GM19240 (cell line): ENCODE results near the gene C17orf67.
A peak's percentile ranks its signal among the peaks of the same experiment; 100 is the strongest.

Experiments
- DNase-seq: peaks from one replicate; pipeline ENCODE4 v3.0.0; 2011; ENCODE audit warnings: low spot score; ENCODE audit not compliant: insufficient read length

The C17orf67 gene, protein sequence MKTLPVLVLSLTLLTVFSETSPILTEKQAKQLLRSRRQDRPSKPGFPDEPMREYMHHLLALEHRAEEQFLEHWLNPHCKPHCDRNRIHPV

DNA sequence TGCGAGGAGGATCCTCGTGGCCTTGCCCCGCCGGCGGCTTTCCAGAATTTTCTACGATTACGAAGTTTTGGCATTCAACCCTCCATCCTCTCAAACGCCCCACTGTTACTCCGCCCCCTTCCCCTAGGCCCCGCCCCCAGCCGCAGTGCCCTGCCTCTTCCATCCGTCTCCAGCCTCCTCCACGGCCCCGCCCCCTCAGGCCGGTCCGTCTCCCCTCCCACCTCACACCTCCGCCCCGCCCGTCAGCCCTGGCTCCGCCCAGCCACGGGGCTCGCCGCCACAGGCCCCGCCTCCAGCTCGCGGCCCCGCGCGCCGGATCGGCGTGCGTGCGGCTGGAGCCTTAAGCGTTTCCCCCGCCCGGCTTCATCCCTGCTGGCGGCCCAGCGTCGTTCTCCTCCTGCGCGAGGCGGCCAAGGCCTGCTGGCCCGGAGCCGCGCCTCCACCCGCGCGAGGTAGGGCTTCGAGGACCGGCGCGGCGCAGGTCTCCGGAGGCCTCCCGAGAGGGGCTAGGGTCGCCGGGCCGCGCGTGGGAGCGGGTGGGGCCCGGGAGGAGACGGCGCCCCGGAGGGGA is at the start of gene C17orf67, which contains the start of gene DGKE:
TSS of gene C17orf67 (minus strand) at position 112 of the 571 bp plus-strand sequence. CDS start 18,110 bp downstream, outside the sequence.
TSS of gene DGKE (plus strand) at position 343 of the 571 bp plus-strand sequence. CDS start 645 bp downstream, outside the sequence.
- peak; percentile 69 for DNase-seq

- no peak for DNase-seq
Measured at GRCh38 chr17:56881685-56882295, 48.1 kb upstream of the C17orf67 start.

GRCh38 chr17:56880571-56880970 is 46.9 kb upstream of the C17orf67 start:
- no peak for DNase-seq

DNA sequence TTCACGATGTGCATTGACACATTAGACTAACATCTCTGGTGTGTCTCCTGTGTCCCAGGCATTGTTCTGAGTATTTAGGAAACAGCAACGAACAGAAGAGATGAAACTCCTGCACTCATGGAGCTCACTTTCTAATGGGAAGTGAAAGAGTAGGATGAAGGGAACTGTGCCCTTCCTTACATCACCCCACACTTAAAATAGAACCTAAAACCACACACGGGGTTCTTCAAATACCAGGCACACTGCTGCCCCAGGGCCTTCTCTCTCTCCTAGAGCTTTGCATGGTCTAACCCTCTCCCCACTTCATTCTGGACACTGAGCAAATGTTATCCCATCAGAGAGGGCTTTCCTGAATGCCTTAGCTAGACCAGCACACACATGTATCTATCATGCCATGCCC is 46.4 kb upstream of the C17orf67 start:
- no peak for DNase-seq

DNA sequence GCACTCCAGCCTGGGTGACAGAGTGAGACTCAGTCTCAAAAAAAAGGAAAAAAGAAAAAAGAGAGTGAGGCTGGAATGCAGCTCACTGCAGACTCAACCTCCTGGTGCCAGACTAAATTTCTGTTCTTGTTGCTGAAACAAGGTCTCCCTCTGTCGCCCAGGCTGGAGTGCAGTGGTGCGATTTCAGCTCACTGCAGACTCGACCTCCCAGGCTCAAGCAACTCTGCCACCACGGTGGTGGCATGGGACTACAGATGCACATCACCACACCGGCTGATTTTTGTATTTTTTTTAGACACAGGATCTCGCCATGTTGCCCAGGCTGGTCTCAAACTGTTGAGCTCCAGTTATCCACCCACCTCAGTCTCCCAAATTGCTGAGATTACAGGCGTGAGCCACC is 45.6 kb upstream of the C17orf67 start:
- DNase-seq = no peak

DNA sequence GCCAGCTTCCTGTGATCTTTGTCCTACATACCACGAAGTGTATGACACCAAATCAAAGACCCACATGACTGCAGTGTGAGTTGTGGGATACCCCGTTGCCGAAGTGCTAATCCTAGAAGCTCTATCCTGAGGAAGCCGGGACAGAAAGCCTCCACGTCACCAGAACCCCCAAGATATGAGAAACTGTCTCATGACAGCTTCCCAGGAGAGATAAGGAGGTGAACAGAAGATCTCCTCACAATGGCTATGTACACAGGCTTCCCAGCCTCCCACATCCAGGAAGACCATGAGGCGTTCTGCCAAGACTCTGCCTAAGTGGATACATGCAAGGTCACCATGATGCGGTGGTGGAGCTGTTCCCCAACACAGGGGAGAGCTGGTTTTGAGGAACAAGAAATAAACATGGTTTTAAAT is 43.1 kb upstream of the C17orf67 start:
- no peak for DNase-seq

GRCh38 chr17:56870081-56870651 is 36.4 kb upstream of the C17orf67 start:
- DNase-seq = no peak

- DNase-seq = no peak
Measured at GRCh38 chr17:56868716-56869115, 35.0 kb upstream of the C17orf67 start.

DNA sequence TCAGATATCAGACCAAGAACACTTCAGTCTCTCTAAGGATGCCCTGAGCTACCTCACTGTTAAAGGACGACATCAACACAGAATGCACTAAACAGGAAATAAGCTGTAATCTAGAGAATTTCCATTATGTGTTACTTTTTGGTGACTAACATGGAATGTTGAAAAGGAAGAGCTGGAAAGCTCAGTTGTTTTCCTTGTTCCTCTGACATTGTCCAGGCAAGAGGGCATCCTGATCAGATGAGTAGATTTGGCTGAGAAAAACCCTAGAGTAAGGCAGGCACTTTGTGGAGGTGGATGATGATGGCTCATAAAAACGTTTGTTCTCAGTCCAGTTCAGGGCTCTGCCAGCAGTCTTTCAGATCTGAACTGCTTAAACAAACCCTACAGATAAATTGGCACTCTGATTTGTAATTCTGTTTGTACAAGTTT is 34.2 kb upstream of the C17orf67 start:
- DNase-seq = no peak

DNA sequence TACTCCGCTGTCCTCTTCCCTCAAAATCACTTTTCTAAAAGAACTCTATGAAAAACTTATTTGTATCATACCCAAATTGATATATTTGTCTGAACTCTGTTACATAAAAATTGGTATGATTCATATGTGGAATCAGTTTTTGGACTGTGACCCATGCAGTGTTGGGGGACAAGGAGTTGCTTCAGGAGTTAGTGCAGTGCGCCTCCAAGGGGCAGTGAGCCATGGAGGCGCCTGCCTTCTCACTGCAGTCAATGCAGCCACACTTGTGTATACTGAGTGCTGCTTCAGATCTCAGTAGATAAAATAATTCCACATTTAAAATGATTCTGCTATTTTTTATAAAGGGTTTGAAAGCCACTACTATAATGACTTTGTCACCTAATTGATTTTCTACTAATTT is 32.8 kb upstream of the C17orf67 start:
- no peak for DNase-seq

- DNase-seq = no peak
Measured at GRCh38 chr17:56866076-56866475, 32.4 kb upstream of the C17orf67 start.

- no peak for DNase-seq
Measured at GRCh38 chr17:56863974-56864373, 30.3 kb upstream of the C17orf67 start.

GRCh38 chr17:56861899-56862298 is 28.2 kb upstream of the C17orf67 start:
- DNase-seq = no peak

GRCh38 chr17:56851008-56851407 is 17.3 kb upstream of the C17orf67 start:
- no peak for DNase-seq

DNA sequence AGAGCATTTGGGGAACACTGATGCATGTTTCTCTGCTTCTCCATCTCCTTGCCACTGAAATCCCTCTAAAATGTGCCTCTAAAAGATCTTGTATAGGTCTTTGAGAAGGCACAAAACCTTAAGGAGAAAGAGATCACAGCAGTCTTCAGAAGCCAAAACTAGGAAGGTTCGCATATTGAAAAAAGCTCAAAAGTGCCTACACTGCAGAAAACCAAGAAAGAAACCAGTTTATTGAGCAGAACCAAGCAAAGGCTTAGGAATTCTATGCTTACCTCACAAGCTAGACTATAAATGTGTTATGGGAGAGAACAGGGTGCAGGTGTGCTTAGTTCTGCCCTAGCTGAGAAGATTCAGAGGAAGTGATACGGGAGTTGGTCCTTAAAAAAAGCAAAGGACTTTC is 16.9 kb upstream of the C17orf67 start:
- DNase-seq = no peak

GRCh38 chr17:56849131-56849530 is 15.4 kb upstream of the C17orf67 start:
- no peak for DNase-seq

GRCh38 chr17:56847106-56847505 is 13.4 kb upstream of the C17orf67 start:
- no peak for DNase-seq

DNA sequence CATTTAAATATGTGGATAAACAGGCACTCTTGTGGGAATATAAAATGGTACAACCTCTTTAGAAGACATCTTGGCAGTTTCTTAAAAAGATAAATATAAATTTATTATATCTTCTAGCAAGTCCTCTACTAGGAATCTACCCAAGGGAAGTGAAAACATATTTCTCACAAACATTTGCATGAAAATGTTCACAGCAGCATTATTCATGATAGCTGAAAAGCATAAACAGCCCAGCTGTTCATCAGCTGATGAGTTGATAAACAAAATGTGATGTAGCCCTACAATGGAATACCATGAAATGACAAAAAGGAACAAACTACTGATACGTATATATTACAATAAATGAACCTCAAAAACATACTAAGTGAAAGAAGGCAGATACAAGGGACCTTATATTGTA is 12.2 kb upstream of the C17orf67 start:
- DNase-seq = no peak

GRCh38 chr17:56842577-56842976 is 8.9 kb upstream of the C17orf67 start:
- DNase-seq = no peak

DNA sequence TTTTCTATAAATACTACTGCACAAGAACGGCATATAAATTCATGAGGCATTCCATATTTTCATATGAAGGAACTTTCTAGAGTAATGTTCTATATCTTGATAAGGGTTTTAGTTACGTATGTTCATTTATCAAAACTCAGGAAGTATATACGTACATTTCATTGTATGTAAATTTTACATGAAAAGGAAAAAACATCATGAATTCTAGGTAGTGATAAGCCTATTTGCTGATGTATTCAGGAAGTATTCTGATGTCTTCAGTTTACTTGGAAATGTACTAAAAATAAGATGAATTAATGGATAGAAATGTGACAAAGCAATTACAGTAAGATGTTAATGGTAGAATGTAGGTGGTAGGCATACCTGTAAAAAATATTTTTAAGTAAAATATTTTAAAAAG is 5.0 kb upstream of the C17orf67 start:
- no peak for DNase-seq

- DNase-seq = no peak
Measured at GRCh38 chr17:56835264-56835585, 1.5 kb upstream of the C17orf67 start.

DNA sequence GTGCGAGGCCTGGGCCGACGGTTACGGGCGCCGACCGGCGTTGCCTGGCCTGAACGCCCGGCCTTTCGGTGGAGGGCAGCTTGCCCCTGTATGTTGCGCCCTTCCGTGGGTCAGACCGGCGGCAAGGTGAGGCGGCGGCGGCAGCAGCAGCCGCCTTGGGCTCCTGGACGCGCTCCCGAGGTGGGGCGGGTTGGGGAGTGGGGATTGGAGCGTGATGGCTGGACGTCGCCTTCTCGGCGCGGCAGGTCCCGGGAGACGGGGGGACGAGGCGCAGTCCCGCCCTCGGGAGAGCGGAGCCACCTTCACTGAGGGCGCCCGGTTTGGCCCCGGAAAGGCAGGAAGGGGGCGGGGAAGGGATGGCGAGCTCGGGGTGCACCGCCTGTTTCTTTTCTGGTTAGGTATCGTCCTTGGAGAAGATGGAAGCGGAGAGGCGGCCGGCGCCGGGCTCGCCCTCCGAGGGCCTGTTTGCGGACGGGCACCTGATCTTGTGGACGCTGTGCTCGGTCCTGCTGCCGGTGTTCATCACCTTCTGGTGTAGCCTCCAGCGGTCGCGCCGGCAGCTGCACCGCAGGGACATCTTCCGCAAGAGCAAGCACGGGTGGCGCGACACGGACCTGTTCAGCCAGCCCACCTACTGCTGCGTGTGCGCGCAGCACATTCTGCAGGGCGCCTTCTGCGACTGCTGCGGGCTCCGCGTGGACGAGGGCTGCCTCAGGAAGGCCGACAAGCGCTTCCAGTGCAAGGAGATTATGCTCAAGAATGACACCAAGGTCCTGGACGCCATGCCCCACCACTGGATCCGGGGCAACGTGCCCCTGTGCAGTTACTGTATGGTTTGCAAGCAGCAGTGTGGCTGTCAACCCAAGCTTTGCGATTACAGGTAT is 902 bp upstream of the C17orf67 start:
- peak; percentile 11 for DNase-seq
